Esophagus squamous epithelium (tissue), 5 donors: Measurements from ENCODE around the gene CREB3. TPM values are rescaled to one million over a fixed set of nuclear protein-coding genes. Genes with fewer than 3 reads are reported as not detected.
A peak's percentile ranks its signal among the peaks of the same experiment; 100 is the strongest.

Experiments used
- DNase-seq: peaks from one replicate; lab custom pipeline; 2025; lab: John Stamatoyannopoulos, UW
- H3K27ac ChIP-seq, 4 donors: fragments of 200-600 bp; sonication (generic); one replicate each; pipeline ENCODE4 v1.5.1; 2016 to 2019; ENCODE audit warnings: mild to moderate bottlenecking in 1 of 4
- H3K27me3 ChIP-seq, 4 donors: fragments of 200-600 bp; sonication (generic); 1 replicate in 3 of 4; 2 replicates in 1 of 4; pipeline versions ENCODE4 v1.5.1 to v1.6.0; 2017 to 2021; ENCODE audit warnings: antibody characterized with exemption in 1 of 4
- H3K36me3 ChIP-seq, 3 donors: fragments of 200-600 bp; sonication (generic); one replicate each; pipeline ENCODE4 v1.5.1; 2016 to 2019
- H3K4me1 ChIP-seq, 3 donors: fragments of 200-600 bp; sonication (generic); one replicate each; pipeline ENCODE4 v1.5.1; 2017 to 2019
- H3K4me3 ChIP-seq, 4 donors: fragments of 200-600 bp; sonication (generic); 1 replicate in 3 of 4; 2 replicates in 1 of 4; pipeline ENCODE4 v1.5.1; 2016 to 2019; ENCODE audit warnings: mild to moderate bottlenecking in 2 of 4, moderate library complexity in 1 of 4
- H3K9me3 ChIP-seq, 3 donors: fragments of 200-600 bp; sonication (generic); one replicate each; pipeline ENCODE4 v1.5.1; 2016 to 2019
- POLR2A ChIP-seq, 4 donors: fragments of 450-650 bp; IDR thresholded peaks; one replicate each; pipeline ENCODE4 v1.6.1; 2017; ENCODE audit warnings: antibody characterized with exemption in 4 of 4, mild to moderate bottlenecking in 4 of 4, moderate library complexity in 3 of 4
- WGBS, 2 donors: methylation state at CpG; one replicate each; pipeline ENCODE4 v1.1.5; 2018; 5-methylcytosine and 5-hydroxymethylcytosine counted together
- intact Hi-C: fragments of 100-400 bp; cut with DNase I; formaldehyde crosslinking; loops from one replicate; pipeline ENCODE4 v1.15.0; 2022
- total RNA-seq, 4 donors: library from RNA; depleted of rRNA; stranded (reverse); fragments of >200 nt; gene quantifications; one replicate each; pipeline ENCODE4 v1.1.0, GENCODE V29; 2016
- TF ChIP-seq, protein P1 (sequence below), 6 experiments: fragments of 450-650 bp in 4 of 6; fragments of 200-600 bp in 2 of 6; sonication (generic) in 2 of 6; IDR thresholded peaks; one replicate each; pipeline ENCODE4 v1.5.1; 2016 to 2019; ENCODE audit warnings: antibody characterized with exemption in 6 of 6, mild to moderate bottlenecking in 4 of 6, moderate library complexity in 4 of 6
- donor health status: DM: yes; HTN: yes; CAD: no.

The CREB3 gene
- total RNA-seq, 4 donors from 2014 or later = 10.5 to 24.2 (median 19.2) TPM

GRCh38 chr9:35750256-35750531, 17.7 kb downstream of the CREB3 start:
- H3K4me1 ChIP-seq = peaks cover 34 to 50% (median 34%) of the 10 kb centered on the region in 3 donors
- WGBS, 2 donors = 48 to 50% methylated on average over 3 to 4 of the region's 4 CpGs
- intact Hi-C loops = no loop called here
- H3K27ac ChIP-seq = peak overlapping the region; percentile 90 to 97 (median 94)
- TF ChIP-seq, protein P1, sequence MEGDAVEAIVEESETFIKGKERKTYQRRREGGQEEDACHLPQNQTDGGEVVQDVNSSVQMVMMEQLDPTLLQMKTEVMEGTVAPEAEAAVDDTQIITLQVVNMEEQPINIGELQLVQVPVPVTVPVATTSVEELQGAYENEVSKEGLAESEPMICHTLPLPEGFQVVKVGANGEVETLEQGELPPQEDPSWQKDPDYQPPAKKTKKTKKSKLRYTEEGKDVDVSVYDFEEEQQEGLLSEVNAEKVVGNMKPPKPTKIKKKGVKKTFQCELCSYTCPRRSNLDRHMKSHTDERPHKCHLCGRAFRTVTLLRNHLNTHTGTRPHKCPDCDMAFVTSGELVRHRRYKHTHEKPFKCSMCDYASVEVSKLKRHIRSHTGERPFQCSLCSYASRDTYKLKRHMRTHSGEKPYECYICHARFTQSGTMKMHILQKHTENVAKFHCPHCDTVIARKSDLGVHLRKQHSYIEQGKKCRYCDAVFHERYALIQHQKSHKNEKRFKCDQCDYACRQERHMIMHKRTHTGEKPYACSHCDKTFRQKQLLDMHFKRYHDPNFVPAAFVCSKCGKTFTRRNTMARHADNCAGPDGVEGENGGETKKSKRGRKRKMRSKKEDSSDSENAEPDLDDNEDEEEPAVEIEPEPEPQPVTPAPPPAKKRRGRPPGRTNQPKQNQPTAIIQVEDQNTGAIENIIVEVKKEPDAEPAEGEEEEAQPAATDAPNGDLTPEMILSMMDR (IDR thresholded peaks at IDR 0.05) = no peak
- no peak for TF ChIP-seq POLR2A (IDR thresholded peaks at IDR 0.05)
- H3K27me3 ChIP-seq = peaks cover 0 to under 1% (median 0%) of the 10 kb centered on the region in 4 donors
- DNase-seq = no peak
- peak overlapping the region in 3 of 4 donors; percentile 83 to 99 (median 92) for H3K4me3 ChIP-seq
- no peaks in the 10 kb centered on the region for H3K9me3 ChIP-seq
- peaks cover 15 to 49% (median 26%) of the 10 kb centered on the region in 3 donors for H3K36me3 ChIP-seq

GRCh38 chr9:35753466-35753865, 21.0 kb downstream of the CREB3 start:
- WGBS, 2 donors = 79 to 98% methylated on average over 5 of the region's 5 CpGs
- no peak for TF ChIP-seq POLR2A (IDR thresholded peaks at IDR 0.05)
- TF ChIP-seq, protein P1 (IDR thresholded peaks at IDR 0.05) = no peak
- H3K9me3 ChIP-seq = no peaks in the 10 kb centered on the region

DNA sequence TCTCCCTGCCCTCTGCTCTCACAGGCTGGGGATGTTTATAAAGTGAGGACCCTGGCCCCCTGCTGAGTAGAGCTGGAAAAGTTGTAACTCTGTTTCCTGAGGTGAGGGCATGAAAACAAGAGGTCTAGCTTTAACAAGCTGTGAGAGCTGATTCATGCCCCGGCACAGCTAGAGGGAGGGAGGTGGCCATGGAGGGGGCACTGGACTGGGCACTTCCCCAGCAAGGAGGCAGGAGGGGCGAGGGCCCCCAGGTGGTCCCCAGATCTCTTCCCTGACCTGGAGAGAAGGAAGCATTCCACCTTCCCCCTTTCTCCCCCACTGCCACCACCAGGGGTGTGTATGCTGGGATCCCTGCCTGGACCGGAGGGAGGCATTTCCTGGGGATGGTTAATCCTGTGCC, 21.8 kb downstream of the CREB3 start, which contains the start of gene MSMP:
Gene MSMP, minus strand, starts transcription at position 13 of the 400 bp plus-strand sequence. CDS start 147 bp downstream, outside the sequence.
- TF ChIP-seq POLR2A (IDR thresholded peaks at IDR 0.05) = no peak
- Histone ChIP-seq H3K27me3 (peaks cover 0 to 35% (median 0%) of the 10 kb centered on the region in 4 donors), H3K27ac (no peak within 1 kb of the TSS), H3K9me3 (no peaks in the 10 kb centered on the region), H3K36me3 (peaks cover 15 to 54% (median 26%) of the 10 kb centered on the region in 3 donors), H3K4me1 (peaks cover 17 to 51% (median 28%) of the 10 kb centered on the region in 3 donors), H3K4me3 (no peak within 1 kb of the TSS)
- intact Hi-C loops = no loop called here
- WGBS, 2 donors = 80% methylated on average over 1 of the region's 3 CpGs; no CpG with 5 or more reads in 1 of the 2 donors
- DNase-seq = no peak

More at GRCh38 chr9:35753466-35753865, 21.0 kb downstream of the CREB3 start:
- H3K36me3 ChIP-seq = peaks cover 15 to 54% (median 26%) of the 10 kb centered on the region in 3 donors
- DNase-seq = no peak
- H3K4me3 ChIP-seq = no peak overlapping the region
- peaks cover 17 to 44% (median 28%) of the 10 kb centered on the region in 3 donors for H3K4me1 ChIP-seq
- intact Hi-C loops = no loop called here
- H3K27me3 ChIP-seq = peaks cover 0 to 27% (median 0%) of the 10 kb centered on the region in 4 donors
- no peak overlapping the region for H3K27ac ChIP-seq

DNA sequence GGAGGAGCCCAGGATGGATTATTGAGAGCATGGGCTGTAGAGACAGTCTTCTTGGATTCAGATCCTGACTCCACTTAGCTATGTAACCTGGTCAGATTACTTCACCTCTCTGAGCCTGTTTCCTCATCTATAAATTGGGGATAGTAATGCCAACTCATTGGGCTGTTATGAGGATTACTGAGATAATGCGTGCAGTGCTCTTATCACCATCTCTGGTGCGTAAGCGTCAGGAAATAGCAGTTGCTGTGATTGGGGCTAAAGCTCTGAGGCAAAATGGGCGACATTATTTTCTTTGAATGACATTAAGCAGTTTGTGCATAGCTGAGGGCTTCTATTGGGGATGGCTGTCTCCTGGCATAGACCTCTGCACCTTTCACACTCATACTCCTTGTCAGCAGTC, 22.6 kb downstream of the CREB3 start:
- Histone ChIP-seq H3K27ac (no peak overlapping the region), H3K9me3 (no peaks in the 10 kb centered on the region), H3K36me3 (peaks cover 15 to 54% (median 26%) of the 10 kb centered on the region in 3 donors), H3K4me3 (no peak overlapping the region), H3K4me1 (peaks cover 13 to 46% (median 26%) of the 10 kb centered on the region in 3 donors), H3K27me3 (peaks cover 0 to 43% (median 0%) of the 10 kb centered on the region in 4 donors)
- no peak for DNase-seq
- TF ChIP-seq, protein P1 (IDR thresholded peaks at IDR 0.05) = no peak
- TF ChIP-seq POLR2A (IDR thresholded peaks at IDR 0.05) = no peak
- WGBS, 2 donors = 96 to 100% methylated on average over 4 of the region's 4 CpGs
- intact Hi-C loops = no loop called here

- intact Hi-C loops = no loop called here
- Histone ChIP-seq H3K27ac (peak overlapping the region; percentile 55 to 87 (median 76)), H3K4me1 (peaks cover 9 to 34% (median 21%) of the 10 kb centered on the region in 3 donors), H3K36me3 (peaks cover 8 to 42% (median 18%) of the 10 kb centered on the region in 3 donors), H3K9me3 (no peaks in the 10 kb centered on the region), H3K4me3 (peak overlapping the region; percentile 24 to 69 (median 51)), H3K27me3 (peaks cover 0 to 57% (median 0%) of the 10 kb centered on the region in 4 donors)
- WGBS, 2 donors = 24 to 33% methylated on average over 17 to 27 of the region's 48 CpGs
- TF ChIP-seq, protein P1 (IDR thresholded peaks at IDR 0.05) = peak; percentile 36 to 63 (median 50)
- no peak for TF ChIP-seq POLR2A (IDR thresholded peaks at IDR 0.05)
- no peak for DNase-seq
These were observed 24.1 kb downstream of the CREB3 start for GRCh38 chr9:35756275-35757225.
